ENCODE measurements around the gene ARIH2.

DNA sequence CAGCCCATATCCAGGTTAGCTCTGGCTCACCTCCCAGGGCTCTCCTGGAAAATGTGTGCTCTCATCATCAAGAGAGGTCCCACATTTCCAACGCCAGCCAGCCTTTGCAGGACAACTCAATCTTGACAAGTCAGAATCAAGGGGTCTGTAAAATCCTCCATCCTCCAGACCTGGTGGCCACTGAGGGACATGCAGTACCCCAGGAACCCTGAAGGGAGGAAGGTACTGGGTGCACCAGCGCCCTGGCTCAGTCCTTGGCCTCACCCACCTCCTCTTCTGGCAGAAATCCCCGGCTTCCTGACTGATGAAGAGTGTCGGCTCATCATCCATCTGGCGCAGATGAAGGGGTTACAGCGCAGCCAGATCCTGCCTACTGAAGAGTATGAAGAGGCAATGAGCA, 82.5 kb downstream of the ARIH2 start:
- TF ChIP-seq, protein P1, sequence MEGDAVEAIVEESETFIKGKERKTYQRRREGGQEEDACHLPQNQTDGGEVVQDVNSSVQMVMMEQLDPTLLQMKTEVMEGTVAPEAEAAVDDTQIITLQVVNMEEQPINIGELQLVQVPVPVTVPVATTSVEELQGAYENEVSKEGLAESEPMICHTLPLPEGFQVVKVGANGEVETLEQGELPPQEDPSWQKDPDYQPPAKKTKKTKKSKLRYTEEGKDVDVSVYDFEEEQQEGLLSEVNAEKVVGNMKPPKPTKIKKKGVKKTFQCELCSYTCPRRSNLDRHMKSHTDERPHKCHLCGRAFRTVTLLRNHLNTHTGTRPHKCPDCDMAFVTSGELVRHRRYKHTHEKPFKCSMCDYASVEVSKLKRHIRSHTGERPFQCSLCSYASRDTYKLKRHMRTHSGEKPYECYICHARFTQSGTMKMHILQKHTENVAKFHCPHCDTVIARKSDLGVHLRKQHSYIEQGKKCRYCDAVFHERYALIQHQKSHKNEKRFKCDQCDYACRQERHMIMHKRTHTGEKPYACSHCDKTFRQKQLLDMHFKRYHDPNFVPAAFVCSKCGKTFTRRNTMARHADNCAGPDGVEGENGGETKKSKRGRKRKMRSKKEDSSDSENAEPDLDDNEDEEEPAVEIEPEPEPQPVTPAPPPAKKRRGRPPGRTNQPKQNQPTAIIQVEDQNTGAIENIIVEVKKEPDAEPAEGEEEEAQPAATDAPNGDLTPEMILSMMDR (IDR thresholded peaks at IDR 0.05 in 2 of 3, conservative IDR thresholded peaks at IDR 0.05 in 1 of 3; ENCODE audit: insufficient read depth in 2 of 3, low read depth in 1 of 3, low read length in 3 of 3): peak in 1 of 3 experiments; percentile 10; a peak in 1 of 6 replicates
- TF ChIP-seq ZNF274 (IDR thresholded peaks at IDR 0.05; ENCODE audit: borderline replicate concordance, low read depth, low read length): no peak
- no peak for TF ChIP-seq PYGO2 (tag; IDR thresholded peaks at IDR 0.05)
- no peak for TF ChIP-seq HCFC1 (IDR thresholded peaks at IDR 0.05; ENCODE audit: low read depth, low read length)
- no peak for TF ChIP-seq ZNF318 (IDR thresholded peaks at IDR 0.05; ENCODE audit: borderline replicate concordance in 1 of 2, low read depth in 1 of 2)
